NCI-H1105 treated with DMSO at 0.1 percent for 48 hours (cell line): ENCODE results near the gene SDK1.

Source experiments
- DNase-seq: peaks from one replicate; lab custom pipeline; 2025; lab: John Stamatoyannopoulos, UW

SDK1 gene

DNA sequence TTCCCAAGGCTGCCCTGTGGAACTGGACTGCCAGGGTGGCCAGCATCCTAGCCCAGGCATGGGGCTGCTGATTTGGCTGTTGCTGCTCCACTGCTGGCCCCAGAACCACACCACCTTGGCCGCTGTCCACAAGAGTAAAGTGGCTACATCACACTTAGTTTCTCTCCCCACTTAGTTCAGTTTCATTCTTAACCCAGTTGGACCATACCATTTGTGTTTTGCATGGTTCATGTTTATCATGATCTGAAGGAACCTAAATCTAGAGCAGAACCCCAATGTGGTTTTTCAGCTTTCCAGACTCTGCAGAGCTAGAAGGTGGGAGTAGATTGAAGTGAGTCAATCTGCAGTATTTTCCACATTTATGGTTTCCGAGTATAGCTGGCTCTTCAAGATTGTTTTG, 32.8 kb downstream of the SDK1 start:
- no peak for DNase-seq

DNA sequence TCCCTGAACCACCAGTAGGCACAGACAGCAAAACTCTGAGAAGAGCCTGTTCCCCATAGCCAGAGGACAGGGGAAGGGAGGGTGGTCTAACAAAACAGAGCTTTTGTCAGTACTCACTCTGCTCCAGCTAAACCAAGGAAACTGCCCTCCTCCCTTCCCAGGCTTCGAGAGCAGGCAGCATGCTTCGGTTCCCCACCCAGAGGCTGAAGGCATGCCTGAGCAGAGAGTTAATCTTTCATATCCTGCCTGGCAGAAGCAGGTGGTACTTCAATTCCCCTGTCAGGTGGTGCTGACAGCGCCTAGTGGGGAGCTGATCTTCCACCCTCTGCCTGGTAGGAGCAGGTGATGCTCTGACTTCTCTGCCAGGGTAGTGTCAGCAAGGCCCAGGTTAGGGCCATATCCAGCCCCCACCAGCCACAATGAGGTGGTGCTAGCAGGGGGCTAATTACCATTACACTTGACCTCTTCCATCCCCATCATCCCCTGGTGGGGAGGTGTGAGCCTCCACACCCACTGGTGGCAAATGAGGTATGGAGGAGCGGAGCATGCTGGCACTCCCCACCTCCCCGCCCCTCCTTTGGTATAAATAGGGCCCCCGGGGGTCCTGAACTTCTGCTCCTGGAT, 35.1 kb downstream of the SDK1 start:
- DNase-seq = peak; percentile 57

DNA sequence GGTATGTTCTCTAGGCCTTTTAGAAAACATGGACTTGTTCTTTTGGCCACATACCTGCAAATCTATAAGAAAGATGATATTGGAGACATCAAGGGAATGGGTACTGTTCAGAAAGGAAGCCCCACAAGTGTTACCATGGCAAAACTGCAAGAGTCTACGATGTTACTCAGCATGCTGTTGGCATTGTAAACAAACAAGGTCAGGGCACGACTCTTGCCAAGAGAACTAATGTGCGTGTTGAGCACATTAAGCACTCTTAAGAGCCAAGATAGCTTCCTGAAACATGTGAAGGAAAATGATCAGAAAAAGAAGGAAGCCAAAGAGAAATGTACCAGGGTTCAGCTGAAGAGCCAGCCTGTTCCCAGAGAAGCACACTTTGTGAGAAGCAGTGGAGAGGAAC, 37.1 kb downstream of the SDK1 start:
- peak; percentile 34 for DNase-seq

DNA sequence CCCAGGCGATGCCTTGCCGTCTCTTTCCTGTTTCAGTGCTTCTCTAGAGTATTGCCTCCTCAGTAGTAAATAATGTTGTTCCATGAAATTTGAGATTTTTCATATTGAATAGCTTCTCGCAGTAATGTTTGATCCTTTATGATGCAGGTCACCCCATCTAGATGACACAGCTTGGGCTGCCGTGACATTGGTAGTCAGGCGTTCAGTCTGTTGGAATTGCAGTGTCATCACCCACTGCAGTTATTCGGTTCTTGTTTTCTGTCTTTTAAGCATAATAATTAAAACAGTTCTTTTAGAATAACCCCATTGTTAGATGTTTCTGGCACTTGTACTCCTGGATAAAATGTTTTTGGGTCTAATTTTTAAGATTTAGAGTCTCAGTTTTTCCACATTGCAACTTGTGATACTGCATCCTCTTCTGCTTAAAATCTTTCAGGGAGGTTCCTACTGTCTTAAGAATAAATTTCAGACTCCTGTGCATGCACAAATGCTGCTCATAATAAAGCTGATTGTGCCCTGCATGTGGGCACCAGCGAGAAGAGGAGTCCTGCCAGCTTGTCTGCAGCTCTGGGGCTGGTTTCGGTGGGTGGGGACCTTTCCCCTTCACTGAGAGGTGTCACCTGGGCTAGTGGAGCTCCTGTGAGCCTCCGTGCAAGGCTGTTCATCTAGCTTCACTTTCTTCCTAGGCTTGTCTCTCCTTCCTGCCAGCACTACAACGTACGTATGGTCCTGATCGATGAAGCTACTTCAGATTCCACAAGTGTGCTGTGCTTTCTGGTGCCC, 44.8 kb downstream of the SDK1 start:
- no peak for DNase-seq

DNA sequence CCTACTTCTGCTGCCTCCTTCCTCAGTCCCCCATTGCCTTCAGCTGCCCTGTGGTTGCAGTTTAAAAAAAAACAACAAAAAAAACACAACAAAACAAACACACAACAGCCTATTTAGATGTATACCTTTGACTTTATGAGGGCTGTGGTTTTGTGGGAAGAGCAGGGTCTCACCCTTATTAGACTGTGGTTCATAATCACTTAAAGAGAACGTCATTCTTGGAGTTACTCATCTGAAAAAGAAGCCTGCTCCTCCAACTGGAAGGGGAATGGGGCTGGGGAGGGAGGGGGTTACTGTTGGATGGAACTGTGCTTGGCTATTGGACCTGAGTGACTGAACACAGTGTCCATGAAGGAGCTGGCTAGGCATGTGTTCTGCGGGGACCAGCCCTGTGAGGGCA, 48.1 kb downstream of the SDK1 start:
- no peak for DNase-seq

DNA sequence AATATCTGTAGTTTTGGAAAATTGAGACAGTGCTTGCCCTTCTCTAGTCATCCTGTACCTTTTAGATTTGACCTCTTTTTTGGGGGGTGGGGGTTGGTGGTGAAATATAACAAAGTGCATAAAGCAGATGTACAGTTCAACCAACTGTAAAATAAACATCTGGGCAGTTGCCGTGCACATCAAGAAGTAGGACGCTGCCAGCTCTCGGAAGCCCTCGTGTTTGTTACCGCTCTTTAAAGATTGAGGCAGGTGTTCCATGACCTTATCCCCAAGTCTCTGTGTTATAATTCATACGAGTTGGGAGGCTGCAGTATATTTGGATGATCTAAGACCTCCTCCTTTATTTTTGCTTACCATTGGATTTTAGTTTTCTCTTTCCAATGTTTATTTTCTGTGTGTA, 55.1 kb downstream of the SDK1 start:
- no peak for DNase-seq

DNA sequence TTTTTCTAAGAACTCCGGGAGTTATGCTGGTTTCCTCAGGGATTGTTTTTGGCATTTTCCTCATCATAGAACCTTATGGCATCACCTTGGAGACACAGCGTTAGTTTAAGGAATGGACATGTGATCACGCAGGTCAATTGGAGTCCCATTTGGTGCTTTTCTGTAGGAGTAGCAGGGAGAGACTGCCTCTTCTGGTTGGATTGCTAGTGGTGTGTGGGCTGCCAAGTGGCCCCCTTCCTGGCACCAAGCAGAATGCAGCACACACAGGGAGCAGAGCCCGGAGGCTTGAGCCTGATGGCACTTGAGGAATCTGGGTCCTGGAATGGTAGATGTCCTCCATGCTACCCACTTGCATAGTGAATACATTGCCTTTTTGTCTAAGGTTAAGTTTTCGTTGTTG, 57.9 kb downstream of the SDK1 start:
- no peak for DNase-seq

DNA sequence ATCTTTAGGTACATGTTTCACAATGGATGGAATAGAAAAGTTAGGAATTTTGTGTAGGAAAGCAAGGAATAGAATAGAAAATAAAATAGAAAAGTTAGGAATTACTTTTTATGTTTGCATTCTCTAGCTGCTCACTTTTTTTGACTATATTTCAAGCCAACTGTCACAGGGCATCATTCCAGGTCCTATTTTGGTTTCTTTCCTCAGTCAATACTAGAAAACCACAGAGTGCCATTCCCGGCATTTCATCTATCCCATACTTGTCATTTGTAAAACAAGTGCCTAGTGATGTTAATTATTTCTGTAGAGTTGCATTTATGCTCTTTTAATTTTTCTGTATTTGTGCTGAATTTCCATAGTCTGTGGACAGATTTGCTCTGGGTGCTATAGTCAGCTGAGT, 66.2 kb downstream of the SDK1 start:
- no peak for DNase-seq

DNA sequence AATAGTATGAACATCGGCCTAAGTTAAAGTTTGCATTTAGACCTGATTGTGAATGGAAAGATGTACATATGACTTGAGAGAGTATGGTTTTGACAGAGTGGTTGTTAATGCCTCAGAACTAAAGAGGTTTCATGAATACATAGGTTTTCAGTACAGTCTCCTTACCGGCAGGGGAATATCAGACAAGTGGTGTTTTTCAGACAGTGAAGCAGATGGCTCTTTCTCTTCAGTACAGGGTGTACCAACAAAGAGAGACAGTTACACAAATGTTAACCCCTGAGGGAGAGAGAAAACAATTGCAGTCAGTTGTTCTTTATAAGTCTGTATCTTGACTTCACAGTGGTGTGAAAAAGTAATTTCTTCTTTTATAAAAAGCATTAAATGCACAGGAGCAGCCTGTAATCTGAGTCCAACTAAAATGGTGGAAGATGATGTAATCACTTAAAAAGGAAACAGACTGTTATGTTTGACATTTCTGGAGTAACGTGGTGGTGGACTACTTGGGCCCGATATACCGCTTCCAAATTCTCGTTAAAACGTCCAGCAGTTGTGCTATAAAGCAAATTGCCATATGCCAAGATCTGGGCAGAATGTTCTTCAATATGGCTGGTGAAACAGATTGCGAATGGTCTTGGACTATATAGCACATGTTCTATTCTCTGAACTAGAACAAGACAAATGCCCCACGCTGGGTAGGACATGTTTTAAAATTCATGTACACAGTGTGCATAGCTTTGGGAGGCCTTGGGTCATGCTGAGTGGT, 69.2 kb downstream of the SDK1 start:
- DNase-seq = no peak

DNA sequence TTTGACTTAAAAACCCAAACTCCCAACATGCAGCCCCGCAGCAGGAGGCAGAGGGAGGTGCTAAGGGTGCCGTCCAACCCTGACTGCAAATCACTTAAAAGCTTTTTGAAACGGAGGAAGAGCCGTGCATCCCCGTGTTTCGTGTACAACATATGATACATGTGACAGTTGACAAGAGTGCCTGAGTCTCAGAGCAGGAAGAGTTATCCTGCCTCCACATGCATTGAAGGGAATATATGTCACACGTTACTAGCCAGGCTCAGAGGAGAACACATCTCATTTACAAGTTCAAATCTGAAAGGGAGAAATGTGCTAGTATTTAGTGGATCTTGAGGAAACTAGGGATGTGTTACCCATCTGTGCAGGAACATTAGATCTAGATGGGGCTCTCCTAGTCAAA, 69.9 kb downstream of the SDK1 start:
- no peak for DNase-seq

DNA sequence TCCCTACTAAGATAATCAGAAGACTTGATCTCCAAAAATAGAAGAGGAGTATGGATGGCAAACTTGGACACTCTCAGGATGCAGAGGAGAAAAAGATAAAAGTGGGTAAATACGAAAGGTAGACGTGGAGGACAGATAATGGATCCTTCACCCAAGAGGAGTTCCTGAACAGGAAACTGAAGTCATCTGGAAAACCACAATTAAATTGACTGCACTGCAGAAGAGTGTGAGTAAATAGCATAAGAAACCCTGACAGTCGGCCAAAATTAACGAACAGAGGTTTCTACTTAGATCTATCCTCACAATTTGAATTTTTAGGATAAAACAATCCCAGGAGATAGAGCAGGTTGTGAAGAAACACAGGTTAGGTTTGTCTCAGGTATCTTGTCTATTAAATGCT, 70.5 kb downstream of the SDK1 start:
- DNase-seq = no peak

DNA sequence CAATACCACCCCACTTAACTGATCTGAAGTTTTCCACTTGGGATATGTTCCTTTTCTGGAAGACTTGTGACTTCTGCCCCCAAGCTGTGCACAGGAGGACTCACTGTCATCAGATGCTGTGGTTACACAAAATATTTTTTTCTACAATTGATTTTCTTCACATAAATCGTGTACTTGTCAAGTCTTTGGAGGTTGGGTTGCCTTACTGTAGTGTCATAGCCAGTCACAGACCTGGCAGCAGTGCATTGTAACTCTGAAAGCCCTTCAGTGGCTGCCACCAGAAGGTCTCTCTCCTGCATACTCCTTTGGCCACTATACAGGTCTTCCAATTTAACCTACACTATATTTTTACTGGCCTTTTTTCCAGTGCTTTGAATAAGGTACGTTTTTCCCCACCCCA, 73.2 kb downstream of the SDK1 start:
- DNase-seq = no peak

DNA sequence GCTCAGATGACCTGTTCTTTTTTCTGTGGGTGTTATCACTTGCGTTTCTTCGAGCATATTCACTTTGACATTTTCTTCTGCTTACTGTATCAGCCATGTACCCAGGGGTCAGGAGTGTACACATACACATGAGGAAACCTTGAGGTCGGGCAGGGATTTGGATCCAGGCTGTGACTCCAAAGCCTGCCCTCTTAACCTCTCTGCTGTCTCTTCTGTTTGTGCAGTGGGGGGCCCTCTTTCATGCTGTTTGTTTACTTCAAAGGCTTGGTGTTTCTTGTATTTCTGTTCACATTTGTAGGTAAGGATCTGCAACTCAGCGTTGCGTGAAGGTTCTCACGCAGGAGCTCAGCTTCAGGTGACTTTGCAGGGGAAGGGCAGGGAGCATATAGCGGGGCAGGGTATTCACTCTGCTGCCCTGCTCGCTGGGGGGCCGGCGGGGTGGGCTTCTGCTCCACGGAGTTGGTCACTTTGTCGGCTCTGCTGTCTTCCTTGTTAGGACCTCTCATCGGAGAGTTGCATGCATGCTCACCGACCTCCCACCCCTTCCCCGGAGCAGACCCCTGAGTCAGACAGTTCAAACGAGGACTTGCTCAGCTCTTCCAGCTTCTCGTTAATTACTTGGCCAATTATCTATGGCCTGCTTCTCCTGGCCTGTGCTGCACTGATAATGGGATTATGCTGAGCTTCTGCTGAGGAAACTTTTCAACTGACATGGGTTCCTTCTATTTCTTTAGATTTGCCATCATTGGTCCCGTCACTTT, 77.5 kb downstream of the SDK1 start:
- no peak for DNase-seq

DNA sequence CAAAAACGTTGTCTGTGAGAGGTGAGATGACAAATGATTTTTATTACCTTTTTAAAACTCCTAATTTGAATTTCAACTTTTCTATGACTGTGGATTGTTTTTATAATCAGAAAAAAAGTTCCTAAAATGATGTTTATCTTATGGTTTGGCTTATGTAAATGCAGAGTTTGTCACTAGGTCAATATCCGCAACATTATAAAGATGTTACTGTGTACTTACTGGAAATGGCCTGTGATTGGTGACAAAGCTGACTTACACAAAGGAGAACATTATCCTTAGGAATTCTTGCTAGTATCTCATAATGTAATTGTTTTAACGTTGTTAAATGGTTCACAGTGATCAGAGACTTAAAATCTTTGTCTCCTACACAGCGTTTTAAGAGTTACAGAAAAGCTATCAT, 79.0 kb downstream of the SDK1 start:
- DNase-seq = no peak

DNA sequence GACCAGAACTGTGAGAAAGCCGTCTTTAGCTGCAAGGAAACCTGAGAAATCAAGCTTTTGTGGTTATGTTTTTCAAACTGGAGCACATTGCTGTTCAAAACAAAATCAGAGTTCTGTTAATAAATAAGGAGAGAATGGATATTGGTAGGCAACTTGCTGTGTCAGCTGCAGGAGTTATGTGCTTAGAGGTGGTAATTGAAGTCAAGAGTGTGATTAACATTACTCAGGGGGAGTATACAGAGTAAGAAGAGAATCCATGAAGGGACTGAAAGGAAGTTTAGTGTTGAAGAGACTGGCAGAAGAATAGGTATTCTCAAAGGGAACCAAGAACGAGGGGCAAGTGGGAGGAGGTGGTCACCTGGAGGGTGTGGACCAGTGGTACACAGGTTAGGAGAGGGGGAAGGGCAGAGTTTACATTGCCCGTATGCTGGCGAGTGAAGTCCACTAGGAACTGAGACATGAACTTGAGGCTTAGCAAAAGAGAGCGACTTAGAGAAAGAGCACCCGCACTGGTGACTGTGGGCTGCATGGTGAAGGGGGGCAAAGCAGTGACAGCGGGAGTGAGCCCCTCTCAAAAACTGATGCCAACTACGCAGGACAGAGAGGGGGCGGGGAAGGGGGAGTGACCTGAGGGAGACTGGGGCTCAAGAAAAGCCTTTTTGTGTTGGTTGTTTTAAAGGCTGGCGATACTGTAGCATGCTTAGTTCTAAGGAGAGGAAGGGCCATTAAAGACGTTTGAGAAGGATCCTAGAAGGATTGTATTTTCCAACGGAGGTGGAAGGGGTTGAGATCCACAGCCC, 80.0 kb downstream of the SDK1 start:
- DNase-seq = no peak

DNA sequence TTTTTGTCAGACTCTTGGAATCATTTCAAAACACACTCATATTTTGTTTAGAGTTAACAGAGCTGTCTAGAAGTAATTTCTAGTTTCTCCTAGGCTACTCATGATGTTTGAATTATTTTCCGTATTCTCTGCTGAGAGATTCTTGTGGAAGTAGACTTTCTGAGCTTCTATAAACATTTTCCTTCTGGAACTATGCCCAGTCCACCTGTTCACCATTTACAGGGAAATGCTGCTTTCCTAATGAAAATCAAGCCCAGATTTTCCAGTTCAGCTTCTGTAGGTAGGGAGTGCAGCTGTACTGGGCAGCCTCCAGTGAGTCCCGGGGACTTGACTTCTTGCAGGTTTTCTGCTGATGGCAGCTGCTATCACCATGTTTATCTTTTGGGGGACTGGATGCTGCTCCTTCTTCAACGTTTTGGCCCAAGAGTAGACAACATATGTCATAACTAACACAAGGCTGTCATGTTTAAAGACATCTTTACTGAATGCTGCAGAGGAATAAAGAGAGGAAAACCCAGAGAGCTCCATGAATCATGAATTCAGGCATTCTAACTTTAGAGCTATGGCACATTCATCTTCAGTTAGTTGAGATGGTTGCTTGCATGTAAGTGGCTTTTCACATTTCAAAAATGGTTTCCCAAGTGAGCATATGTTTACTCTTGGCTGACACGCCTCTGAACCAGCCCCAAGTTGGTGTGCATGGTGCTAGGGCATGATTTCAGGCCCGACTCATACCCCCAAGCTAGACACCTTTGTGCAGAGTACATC, 85.6 kb downstream of the SDK1 start:
- no peak for DNase-seq

DNA sequence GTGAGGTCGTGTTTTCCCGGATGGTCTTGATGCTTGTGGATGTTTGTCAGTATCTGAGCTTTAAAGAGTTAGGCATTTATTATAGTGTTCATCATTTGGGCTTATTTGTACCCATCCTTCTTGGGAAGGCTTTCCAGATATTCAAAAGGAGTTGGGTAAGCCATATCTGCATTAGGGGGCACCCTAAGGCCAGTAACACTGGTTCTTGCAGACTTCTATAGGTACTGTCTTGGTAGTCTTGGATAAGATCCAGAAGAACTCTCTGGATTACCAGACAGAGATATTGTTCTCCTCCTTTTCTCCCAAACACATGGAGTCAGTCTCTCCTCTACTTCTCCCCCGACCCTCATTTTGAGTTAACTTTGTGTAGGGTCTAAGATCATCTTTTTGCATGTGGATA, 92.8 kb downstream of the SDK1 start:
- DNase-seq = no peak

DNA sequence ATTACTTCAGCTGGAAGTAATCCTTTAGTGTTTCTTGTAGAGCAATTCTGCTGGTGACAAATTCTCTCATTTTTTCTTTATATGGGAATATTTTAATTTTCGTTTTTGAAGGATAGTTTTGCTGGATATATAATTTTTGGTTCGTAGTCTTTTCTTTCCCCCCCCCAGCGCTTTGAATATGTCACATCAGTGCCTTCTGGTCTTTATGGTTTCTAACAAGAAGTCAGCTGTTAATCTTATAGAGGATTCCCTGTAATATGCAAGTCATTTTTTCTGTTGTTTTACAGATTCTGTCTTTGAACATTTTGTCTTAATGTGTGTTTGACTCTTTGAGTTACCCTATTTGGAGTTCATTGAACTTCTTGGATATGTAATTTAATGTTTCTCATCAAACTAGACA, 96.3 kb downstream of the SDK1 start:
- no peak for DNase-seq

DNA sequence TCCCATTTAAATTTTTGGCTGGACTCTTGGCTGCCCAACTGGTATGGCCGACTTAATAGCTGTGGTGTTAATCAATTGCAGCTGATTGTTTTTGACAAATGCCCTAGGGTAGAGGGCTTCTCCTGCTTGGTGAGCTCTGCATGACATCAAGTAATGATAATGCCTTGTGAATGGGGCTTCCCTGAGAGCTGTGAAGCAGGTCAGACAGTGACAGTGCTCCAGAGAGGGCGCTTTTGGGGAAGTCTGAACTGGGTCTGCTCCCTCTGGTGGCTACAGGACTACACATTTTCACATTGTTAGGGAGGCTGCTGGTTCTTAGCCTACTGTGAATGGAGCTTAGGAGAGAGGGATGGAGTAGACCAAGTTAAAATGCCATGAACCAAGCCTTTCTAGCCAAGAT, 98.8 kb downstream of the SDK1 start:
- no peak for DNase-seq

DNA sequence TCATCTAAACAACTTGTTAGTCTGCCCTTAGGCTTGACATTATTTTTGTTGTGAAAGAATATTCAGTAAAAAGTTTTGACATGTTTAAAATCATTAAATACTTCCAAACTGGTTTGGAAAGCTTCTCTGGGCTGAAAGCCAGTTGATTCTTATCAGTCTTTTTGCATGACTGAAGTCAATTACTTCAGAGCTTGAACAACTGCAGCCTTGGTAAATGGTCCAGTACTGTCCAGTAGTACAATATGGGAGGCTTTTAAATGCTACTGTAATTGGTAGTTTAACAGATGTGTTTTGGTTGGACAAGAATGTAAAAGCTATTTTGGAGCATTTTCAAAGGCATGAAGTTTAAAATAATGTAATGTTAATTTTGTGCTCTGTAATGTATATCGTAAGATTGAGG, 103.4 kb downstream of the SDK1 start:
- DNase-seq = peak; percentile 78
